Activated naive CD4-positive, alpha-beta T cell treated with anti-CD3 and anti-CD28 coated beads for 36 hours (primary cell): ENCODE measurements around the gene ANGPTL2. TPM values are rescaled to one million over a fixed set of nuclear protein-coding genes. Genes with fewer than 3 reads are reported as not detected.

Experiments used
- CTCF ChIA-PET: fragments of 350-600 bp; sonication (Branson Sonifier 250); formaldehyde crosslinking; loops from one replicate; lab custom pipeline; 2021; ENCODE audit warnings: antibody characterized with exemption; lab: Charles Lee
- DNase-seq: peaks from one replicate; pipeline ENCODE4 v3.0.0-alpha.2; 2020
- H3K27ac Mint-ChIP-seq: one replicate; pipeline ENCODE4 v1.8.0; 2021; ENCODE audit warnings: mild to moderate bottlenecking, mixed read lengths
- H3K27me3 Mint-ChIP-seq: one replicate; pipeline ENCODE4 v1.8.0; 2021; ENCODE audit warnings: low read depth, mixed read lengths
- H3K36me3 Mint-ChIP-seq: one replicate; pipeline ENCODE4 v1.8.0; 2021; ENCODE audit warnings: low read depth, mixed read lengths
- H3K4me1 Mint-ChIP-seq: one replicate; pipeline ENCODE4 v1.8.0; 2021; ENCODE audit warnings: low read depth, mixed read lengths
- H3K4me3 Mint-ChIP-seq: one replicate; pipeline ENCODE4 v1.8.0; 2021; ENCODE audit warnings: mild to moderate bottlenecking, moderate library complexity, mixed read lengths
- H3K9me3 Mint-ChIP-seq: one replicate; pipeline ENCODE4 v1.8.0; 2021; ENCODE audit warnings: mixed read lengths
- intact Hi-C: fragments of 100-400 bp; cut with micrococcal nuclease; formaldehyde crosslinking; loops from one replicate; pipeline ENCODE4 v1.15.1; 2023
- total RNA-seq, 2 experiments: library from RNA; stranded (reverse); gene quantifications; one replicate each; pipeline ENCODE4 v1.2.3, GENCODE V29; 2021

ANGPTL2 gene
- total RNA-seq, 2 experiments from 2014 or later: not detected

DNA sequence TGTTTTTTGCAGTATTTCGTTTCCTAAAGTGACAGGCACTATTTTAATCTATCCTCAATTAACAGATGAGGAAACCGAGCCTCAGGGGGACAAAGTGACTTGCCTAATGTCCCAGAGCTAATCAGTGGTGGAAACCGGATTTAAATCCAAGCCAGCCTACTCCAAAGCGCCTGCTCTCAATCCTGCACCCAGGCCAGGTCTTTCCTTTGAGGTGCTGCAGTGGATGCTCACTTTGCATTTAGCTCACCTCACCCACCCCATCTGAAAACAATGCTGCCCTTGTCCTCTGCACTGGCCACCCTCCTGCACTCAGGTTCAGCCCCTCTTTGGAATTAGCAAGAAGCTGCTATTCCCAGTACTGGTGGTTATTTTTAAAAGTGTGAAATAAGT lies 16.0 kb downstream of the ANGPTL2 start:
- Mint-ChIP-seq H3K27me3 (no peaks in the 10 kb centered on the region), H3K4me1 (no peaks in the 10 kb centered on the region), H3K36me3 (no peaks in the 10 kb centered on the region), H3K27ac (no peak overlapping the region), H3K4me3 (no peak overlapping the region), H3K9me3 (no peaks in the 10 kb centered on the region)
- CTCF ChIA-PET: no interaction called here
- no peak for DNase-seq
- intact Hi-C loops: no loop called here

DNA sequence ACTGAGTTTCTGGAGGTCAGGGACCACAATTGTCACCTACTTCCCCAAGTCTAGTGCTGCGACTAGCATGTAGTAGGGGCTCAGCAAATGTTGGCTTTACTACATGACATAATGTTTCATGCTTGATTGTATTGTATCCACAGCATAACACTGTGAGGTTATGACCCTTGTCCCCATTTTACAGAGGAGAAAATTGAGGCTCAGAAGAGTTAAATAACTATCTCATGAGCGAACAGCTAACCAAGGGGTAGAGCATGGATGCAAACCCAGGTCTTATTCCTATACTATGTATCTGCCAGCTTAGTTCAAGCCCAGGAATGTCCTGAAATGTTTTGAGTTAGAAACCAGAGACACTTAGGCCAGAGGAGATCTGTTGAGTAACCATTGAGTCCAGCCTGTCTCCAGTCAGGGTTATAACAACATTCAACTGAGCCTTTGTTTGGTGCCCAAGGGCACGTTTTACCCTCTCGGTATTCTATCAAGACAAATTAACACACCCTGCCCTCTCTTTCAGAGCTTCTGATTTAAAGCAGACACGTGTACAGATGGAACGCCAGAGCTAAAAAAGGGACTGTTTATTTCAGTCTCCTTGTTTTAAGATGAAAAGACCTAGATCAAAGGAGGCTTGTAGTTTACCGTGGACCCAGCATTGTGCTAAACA lies 16.5 kb downstream of the ANGPTL2 start:
- intact Hi-C loops: no loop called here
- Mint-ChIP-seq H3K36me3 (no peaks in the 10 kb centered on the region), H3K4me3 (no peak overlapping the region), H3K4me1 (no peaks in the 10 kb centered on the region), H3K27me3 (no peaks in the 10 kb centered on the region), H3K27ac (no peak overlapping the region), H3K9me3 (no peaks in the 10 kb centered on the region)
- DNase-seq: no peak
- CTCF ChIA-PET: no interaction called here

DNA sequence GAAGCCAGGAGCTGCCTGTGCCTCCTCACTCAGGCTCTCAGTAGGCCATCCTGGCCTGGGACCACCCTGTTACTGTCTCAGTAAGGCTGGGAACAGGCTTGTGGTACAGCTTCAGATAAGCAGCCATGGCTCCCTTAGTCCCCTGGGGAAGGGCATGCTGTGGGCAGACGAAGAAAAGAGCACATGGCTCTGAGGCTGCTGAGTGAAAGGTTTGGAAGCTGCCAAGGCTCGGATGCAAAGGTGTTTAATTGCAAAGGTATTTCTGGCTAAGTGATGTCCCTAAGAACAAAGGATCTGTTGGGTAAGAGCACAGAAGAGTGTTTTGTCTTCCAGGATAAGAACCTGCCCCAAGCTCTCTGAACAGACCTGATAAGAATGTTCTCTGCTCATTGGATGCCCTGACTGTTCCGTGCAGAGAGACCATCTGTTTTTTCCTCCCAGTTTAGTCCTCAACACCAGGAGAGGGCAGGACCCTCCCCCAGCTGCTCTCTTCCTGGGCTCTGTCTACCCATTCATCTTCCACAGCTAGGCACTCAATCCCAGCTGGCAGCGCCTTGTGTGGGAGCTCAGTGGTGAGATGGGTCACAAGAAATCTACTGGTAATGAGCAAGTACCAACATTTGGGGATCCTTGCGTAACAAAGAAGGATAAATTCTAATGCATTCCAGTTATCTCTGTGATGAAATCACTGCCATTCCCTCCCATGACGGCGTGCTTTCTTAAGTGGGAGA lies 17.7 kb downstream of the ANGPTL2 start:
- no peak for DNase-seq
- intact Hi-C loops: no loop called here
- no peaks in the 10 kb centered on the region for H3K9me3 Mint-ChIP-seq
- no peak overlapping the region for H3K27ac Mint-ChIP-seq
- H3K27me3 Mint-ChIP-seq: no peaks in the 10 kb centered on the region
- CTCF ChIA-PET: no interaction called here
- no peaks in the 10 kb centered on the region for H3K36me3 Mint-ChIP-seq
- no peaks in the 10 kb centered on the region for H3K4me1 Mint-ChIP-seq
- no peak overlapping the region for H3K4me3 Mint-ChIP-seq

DNA sequence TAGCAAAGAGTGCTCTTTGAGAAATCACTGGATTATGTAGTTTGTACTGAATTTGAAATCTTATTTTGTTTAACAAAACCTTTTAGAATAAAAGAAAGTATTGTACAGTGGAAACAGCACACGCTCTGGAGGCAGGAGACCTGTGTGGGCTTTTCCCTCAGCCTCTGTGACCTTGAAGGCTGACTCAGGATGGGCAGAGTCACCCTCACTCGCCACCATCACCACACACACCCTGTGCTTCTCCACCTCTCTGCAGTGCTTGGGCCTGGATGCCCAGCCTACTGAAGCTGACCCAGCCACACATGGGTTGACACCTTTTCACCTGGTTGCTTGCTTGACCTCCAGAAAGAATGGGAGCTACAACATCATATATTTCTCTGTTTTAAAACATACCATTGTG lies 19.6 kb downstream of the ANGPTL2 start:
- no peaks in the 10 kb centered on the region for H3K27me3 Mint-ChIP-seq
- no peaks in the 10 kb centered on the region for H3K4me1 Mint-ChIP-seq
- H3K4me3 Mint-ChIP-seq: no peak overlapping the region
- H3K9me3 Mint-ChIP-seq: no peaks in the 10 kb centered on the region
- CTCF ChIA-PET: interaction anchor here (1.4 kb wide), 1 partner anchor 16 kb away, joined by 3 read pairs; no protein-coding TSS in a partner anchor
- H3K36me3 Mint-ChIP-seq: no peaks in the 10 kb centered on the region
- no peak overlapping the region for H3K27ac Mint-ChIP-seq
- intact Hi-C loops: no loop called here
- no peak for DNase-seq

DNA sequence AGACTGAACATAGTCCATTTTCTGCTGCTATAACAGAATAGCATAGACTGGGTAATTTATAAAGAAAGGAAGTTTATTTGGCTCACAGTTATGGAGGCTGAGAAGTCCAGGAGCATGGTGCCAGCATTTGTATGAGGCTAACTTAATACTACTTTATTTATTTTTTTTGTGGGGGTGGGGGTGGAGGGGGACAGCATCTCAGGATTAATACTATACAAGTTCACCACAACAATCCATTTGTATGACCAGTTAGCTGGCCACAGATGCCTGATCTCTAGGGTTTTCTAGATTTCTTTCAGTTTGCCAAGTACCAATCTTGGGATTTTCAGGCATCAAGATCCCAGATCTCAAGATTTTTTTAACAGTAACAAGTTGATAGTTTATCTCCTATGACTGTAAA lies 20.3 kb downstream of the ANGPTL2 start:
- no peak overlapping the region for H3K4me3 Mint-ChIP-seq
- no peaks in the 10 kb centered on the region for H3K4me1 Mint-ChIP-seq
- CTCF ChIA-PET: no interaction called here
- H3K27ac Mint-ChIP-seq: no peak overlapping the region
- H3K9me3 Mint-ChIP-seq: no peaks in the 10 kb centered on the region
- H3K27me3 Mint-ChIP-seq: no peaks in the 10 kb centered on the region
- intact Hi-C loops: no loop called here
- DNase-seq: no peak
- H3K36me3 Mint-ChIP-seq: no peaks in the 10 kb centered on the region

DNA sequence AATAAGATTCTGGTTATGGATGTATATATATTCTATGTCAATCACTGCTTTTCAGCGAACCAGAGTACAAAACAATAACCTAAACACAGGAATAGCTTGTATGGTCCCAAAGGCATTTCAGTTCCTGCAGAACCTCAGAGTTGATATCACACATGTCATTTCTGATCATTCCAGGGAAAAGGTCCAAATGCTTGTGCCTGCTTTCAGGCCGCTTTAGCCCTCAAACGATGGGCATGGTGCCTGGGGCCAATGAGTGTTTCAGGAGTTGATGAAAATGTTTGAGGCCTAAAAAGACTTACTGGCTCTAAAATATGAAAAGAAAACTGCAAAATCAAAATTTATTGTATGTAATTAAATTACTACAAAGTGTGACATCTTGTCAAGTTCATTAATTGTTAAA lies 22.8 kb downstream of the ANGPTL2 start:
- Mint-ChIP-seq H3K4me3 (no peak overlapping the region), H3K9me3 (no peaks in the 10 kb centered on the region), H3K4me1 (no peaks in the 10 kb centered on the region), H3K36me3 (no peaks in the 10 kb centered on the region), H3K27me3 (no peaks in the 10 kb centered on the region), H3K27ac (no peak overlapping the region)
- CTCF ChIA-PET: no interaction called here
- intact Hi-C loops: no loop called here
- DNase-seq: no peak

DNA sequence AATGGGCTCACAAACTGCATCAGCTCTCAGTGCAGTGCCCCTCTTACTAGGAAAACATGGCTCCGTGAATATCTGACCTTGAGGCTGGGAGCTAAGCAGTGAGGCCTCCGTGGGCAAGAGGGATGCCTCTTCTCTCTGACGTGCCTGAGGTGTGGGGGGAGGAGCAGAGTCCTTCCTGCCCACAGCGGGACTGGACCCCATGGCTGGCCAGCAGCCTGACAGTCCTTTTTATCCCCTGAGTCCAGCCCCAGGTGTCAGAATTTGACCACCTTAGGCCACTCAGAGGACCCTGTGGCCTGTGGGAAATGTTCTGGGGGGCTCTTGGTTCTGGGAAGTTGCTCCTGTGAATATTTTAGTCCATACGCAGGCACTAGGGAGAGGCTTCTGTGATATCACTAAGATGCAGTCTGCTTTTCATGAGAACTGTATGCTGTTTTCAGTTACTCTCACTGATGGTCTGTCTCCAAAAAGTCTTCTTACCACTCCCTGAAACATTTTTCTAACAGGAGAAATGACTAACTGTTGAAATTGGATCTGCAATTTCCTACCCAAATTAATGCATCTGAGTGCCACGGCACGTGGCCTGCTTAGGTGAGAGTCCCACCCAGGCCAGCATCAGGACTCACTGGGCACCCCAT lies 23.4 kb downstream of the ANGPTL2 start:
- CTCF ChIA-PET: no interaction called here
- Mint-ChIP-seq H3K27me3 (no peaks in the 10 kb centered on the region), H3K9me3 (no peaks in the 10 kb centered on the region), H3K4me3 (no peak overlapping the region), H3K4me1 (no peaks in the 10 kb centered on the region), H3K36me3 (no peaks in the 10 kb centered on the region), H3K27ac (no peak overlapping the region)
- intact Hi-C loops: no loop called here
- DNase-seq: no peak

DNA sequence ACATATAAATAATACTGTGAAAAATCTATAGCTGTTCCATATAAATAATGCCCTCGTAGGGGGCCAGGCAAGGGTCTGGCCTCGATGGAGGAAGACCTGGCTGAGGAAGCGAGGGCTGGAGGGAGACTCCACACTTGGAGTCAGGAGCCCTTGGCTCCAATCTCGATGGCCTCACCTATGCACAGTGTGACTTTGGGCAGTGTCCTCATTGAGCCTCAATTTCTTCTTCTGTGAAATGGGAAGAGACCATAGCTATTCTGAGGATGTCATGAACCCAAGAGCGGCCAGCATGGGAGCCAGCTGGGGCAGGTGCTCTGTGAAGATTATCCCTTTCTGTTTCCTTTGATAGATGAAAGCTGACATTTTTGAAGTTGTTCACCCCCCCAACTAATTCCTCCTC lies 24.8 kb downstream of the ANGPTL2 start:
- intact Hi-C loops: no loop called here
- no peak for DNase-seq
- Mint-ChIP-seq H3K4me1 (no peaks in the 10 kb centered on the region), H3K9me3 (no peaks in the 10 kb centered on the region), H3K27ac (no peak overlapping the region), H3K36me3 (no peaks in the 10 kb centered on the region), H3K4me3 (no peak overlapping the region), H3K27me3 (no peaks in the 10 kb centered on the region)
- CTCF ChIA-PET: no interaction called here

DNA sequence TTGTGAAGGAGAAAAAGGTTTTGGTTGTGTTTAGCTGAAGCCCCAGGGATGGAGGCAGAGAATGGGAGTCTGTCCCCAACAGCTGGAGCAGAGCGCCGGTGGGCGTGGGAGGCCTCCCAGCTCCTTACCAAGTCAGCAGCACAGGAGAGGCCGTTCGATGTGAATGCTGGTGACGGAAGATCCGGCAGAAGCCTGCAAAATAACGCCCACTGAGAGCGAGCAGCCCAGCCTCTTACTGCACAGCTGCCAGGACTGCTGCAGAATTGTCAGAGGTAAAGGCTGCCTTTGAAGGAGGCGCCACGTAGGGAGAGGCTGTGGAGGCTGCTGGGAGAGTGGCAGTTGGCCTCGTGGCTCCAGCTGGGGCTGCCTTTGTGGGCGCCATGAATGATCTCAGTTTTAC lies 26.2 kb downstream of the ANGPTL2 start:
- Mint-ChIP-seq H3K36me3 (no peaks in the 10 kb centered on the region), H3K27me3 (no peaks in the 10 kb centered on the region), H3K4me3 (no peak overlapping the region), H3K9me3 (no peaks in the 10 kb centered on the region), H3K27ac (no peak overlapping the region), H3K4me1 (no peaks in the 10 kb centered on the region)
- intact Hi-C loops: no loop called here
- CTCF ChIA-PET: no interaction called here
- DNase-seq: no peak

DNA sequence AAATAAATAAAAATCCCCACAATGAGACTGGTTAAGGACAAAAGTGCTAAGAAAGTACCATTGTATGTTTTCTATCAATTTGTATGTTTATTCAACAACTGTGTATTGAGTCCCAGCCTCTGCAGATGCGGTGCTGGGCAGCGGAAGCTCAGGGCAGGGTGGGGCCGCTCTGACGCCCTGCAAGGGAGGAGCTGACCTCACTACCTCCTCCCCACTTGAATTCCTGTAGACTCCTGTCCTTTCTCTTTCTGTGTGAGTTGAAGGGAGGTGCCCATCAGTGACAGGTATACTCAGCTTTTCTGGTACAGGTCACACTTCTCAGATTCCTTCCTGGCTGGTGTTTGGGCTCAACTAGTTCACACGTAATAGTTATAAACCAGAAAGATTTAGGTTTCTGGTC lies 27.0 kb downstream of the ANGPTL2 start:
- H3K27me3 Mint-ChIP-seq: no peaks in the 10 kb centered on the region
- CTCF ChIA-PET: no interaction called here
- no peaks in the 10 kb centered on the region for H3K4me1 Mint-ChIP-seq
- no peak overlapping the region for H3K27ac Mint-ChIP-seq
- H3K36me3 Mint-ChIP-seq: no peaks in the 10 kb centered on the region
- DNase-seq: no peak
- H3K4me3 Mint-ChIP-seq: no peak overlapping the region
- no peaks in the 10 kb centered on the region for H3K9me3 Mint-ChIP-seq
- intact Hi-C loops: no loop called here

DNA sequence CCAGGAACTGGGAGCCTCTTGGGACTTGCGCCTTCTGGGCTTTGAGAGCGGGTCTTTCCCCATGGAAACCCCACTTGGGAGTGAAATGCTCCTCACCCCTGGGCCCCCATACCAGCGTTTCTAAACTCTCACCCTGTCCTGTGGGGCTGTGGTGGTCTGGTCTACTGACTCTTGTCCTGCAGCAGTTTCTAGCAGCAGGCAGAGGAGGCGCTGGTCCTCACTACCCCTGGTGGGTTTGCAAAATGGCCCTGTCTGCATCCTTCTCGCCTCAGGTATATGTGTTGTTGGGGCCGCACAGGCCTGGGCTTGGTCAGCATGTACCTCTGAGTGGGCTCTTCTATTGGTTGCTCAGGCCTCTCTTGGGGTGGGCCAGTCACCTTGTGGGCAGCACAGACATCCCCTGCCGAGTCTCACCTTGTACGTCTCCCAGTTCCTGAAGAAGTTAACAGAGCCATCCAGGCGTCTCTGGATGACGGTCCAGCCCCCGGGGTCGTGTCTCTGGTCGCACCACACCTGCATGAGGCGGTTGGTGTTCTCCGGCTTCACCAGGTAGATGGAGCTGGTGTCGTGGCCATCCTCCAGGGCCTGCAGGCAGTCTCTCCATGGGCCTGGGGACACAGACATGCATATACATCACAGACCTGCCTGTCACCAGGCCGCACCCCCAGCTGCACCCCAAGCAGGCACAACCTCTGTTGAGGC lies 29.0 kb downstream of the ANGPTL2 start:
- Mint-ChIP-seq H3K4me3 (no peak overlapping the region), H3K27ac (no peak overlapping the region), H3K27me3 (no peaks in the 10 kb centered on the region), H3K9me3 (no peaks in the 10 kb centered on the region), H3K36me3 (no peaks in the 10 kb centered on the region), H3K4me1 (no peaks in the 10 kb centered on the region)
- intact Hi-C loops: no loop called here
- no peak for DNase-seq
- CTCF ChIA-PET: interaction anchor here (0.7 kb wide), 1 partner anchor 151 kb away, joined by 3 read pairs; no protein-coding TSS in a partner anchor

DNA sequence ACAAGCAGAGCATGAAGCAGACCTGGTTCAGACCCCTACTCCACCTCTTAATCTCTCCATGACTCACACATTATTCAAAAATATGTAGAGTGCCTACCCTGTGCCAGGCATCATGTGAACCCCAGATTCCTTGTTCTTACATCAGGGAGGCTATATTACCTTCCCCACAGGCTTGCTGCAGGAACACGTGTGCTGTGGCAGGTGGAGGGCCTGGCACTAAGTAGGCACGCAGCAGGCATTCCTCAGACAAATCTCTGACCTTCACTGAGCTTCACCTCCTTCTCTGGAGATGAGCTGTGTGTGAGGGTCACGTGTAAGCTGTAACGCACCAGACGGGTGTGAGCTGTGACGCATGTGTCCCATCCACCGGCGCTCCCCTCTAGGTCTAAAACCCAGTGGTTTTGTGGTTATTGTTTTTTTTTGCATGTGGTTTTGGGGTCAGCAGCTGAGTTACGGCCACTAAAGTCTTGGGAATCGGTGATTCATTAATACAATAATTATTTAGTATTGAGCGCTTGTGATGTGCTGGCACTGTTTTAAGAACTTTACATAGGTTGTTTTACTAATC lies 30.3 kb downstream of the ANGPTL2 start:
- Mint-ChIP-seq H3K4me1 (no peaks in the 10 kb centered on the region), H3K9me3 (no peaks in the 10 kb centered on the region), H3K4me3 (no peak overlapping the region), H3K27ac (no peak overlapping the region), H3K36me3 (no peaks in the 10 kb centered on the region), H3K27me3 (no peaks in the 10 kb centered on the region)
- CTCF ChIA-PET: no interaction called here
- no peak for DNase-seq
- intact Hi-C loops: no loop called here
